Pons (tissue), 1 donor: ENCODE results near the gene IFNA21.
A peak's percentile ranks its signal among the peaks of the same experiment; 100 is the strongest.
"Not testable (repeated sequence)": the region's sequence is repeated elsewhere in the genome, so short reads cannot be mapped to it uniquely, and the experiment has no call there.

Experiments used
- DNase-seq: peaks from one replicate; pipeline ENCODE4 v3.0.0-alpha.2; 2016; ENCODE audit warnings: low spot score

Gene IFNA21

DNA sequence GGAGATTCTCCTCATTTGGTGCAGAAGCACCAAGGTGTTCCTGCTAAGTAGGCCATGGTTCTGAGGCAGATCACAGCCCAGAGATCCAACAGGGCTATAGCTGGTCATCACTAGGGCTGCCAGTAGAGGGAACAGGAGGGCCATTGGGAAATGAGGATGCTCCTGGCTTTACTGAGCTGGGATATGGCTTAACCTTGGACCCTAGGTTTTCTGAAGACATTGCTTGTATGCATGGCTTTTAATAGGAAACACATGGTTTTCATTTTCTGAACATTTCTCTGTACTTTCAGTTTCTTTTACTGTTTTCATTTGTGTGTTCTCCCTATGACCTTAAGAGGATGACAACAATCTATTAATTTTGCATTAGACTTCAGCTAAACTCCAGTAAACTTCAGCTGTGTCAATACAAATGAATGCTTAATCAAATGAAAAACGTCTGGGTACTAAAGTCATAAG, 25.0 kb downstream of the IFNA21 start, which contains the start of gene IFNW1:
IFNW1 (minus strand) TSS at position 406 of the 456 bp plus-strand sequence; CDS start at position 144, 262 bp downstream.
- no peak for DNase-seq

- DNase-seq = no peak
These were observed 29.4 kb downstream of the IFNA21 start for GRCh38 chr9:21137020-21137419.

- DNase-seq = no peak
These were observed 30.7 kb downstream of the IFNA21 start for GRCh38 chr9:21135736-21136135.

DNA sequence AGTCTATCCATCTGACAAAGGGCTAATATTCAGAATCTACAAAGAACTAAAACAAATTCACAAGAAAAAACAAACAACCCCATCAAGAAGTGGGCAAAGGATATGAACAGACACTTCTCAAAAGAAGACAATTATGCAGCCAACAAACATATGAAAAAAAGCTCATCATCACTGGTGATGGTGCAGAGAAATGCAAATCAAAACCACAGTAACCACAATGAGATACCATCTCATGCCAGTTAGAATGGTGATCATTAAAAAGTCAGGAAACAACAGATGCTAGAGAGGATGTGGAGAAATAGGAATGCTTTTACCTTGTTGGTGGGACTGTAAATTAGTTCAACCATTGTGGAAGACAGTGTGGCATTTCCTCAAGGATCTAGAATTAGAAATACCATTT, 38.3 kb downstream of the IFNA21 start:
- not testable (repeated sequence) for DNase-seq

DNA sequence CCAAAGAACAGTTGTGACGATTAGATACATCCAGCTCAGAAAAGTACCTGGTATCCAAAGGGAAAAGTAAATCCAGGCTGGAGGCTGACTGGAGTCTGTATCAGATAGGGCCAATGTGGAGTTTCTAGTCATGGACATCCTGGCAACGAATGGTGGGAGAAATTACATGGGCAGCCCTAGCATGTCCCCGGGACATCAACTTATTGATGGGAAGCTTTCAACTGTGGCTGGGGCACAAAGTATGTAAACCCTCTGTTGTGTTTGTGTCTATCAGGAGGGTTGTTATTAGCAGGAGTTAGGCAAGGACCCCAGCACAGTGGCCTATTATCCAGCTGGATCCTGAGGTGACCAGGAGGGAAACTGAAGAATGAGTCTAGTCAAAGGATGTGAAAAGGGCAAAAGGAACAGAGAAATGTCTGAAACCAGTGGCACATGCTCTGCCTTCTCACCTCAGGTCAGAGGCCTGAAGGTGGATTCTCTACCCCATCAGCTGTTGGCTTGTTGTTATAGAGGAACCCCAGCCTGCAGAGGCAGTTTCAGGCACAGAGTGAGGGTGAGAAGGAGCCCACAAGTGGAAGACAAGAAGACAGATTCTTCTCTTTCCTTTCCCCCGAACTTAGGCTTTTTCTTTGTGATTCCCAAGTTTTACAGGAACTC, 44.7 kb downstream of the IFNA21 start:
- DNase-seq = no peak

GRCh38 chr9:21121079-21121478, 45.4 kb downstream of the IFNA21 start:
- DNase-seq = no peak

GRCh38 chr9:21119093-21119770, 47.2 kb downstream of the IFNA21 start:
- peak; percentile 20 for DNase-seq
